Thoracic aorta (tissue), 2 donors: ENCODE results near the gene CELF5. TPM values are rescaled to one million over a fixed set of nuclear protein-coding genes. Genes with fewer than 3 reads are reported as not detected.

Experiments used
- ATAC-seq: fragments of 150-250 bp; one replicate; pipeline ENCODE4 v1.8.0; 2017; ENCODE audit warnings: low read depth; ENCODE audit not compliant: insufficient number of reproducible peaks, low FRiP score
- DNase-seq: peaks from one replicate; pipeline ENCODE4 v3.0.0-alpha.2; 2020; ENCODE audit warnings: low spot score
- H3K27ac ChIP-seq, 2 donors: fragments of 200-600 bp; sonication (generic); 1 replicate in 1 of 2; 2 replicates in 1 of 2; pipeline ENCODE4 v1.5.1; 2016; ENCODE audit warnings: mild to moderate bottlenecking in 2 of 2, moderate library complexity in 2 of 2
- H3K27me3 ChIP-seq: fragments of 200-600 bp; sonication (generic); replicated peaks from 2 replicates; pipeline ENCODE4 v1.6.0; 2016; ENCODE audit warnings: mild to moderate bottlenecking; ENCODE audit not compliant: insufficient read depth
- H3K36me3 ChIP-seq: fragments of 200-600 bp; sonication (generic); one replicate; pipeline ENCODE4 v1.5.1; 2016
- H3K4me1 ChIP-seq, 2 donors: fragments of 200-600 bp; sonication (generic); 1 replicate in 1 of 2; 2 replicates in 1 of 2; pipeline versions ENCODE4 v1.5.1 to v1.6.0; 2016; ENCODE audit warnings: low read depth in 2 of 2, mild to moderate bottlenecking in 1 of 2; ENCODE audit not compliant: control insufficient read depth in 1 of 2
- H3K4me3 ChIP-seq: fragments of 200-600 bp; sonication (generic); 2 replicates; pipeline ENCODE4 v1.5.1; 2016; ENCODE audit warnings: mild to moderate bottlenecking
- H3K9me3 ChIP-seq: fragments of 200-600 bp; sonication (generic); 2 replicates; pipeline ENCODE4 v1.5.1; 2016
- total RNA-seq, 2 donors: library from RNA; depleted of rRNA; stranded (reverse); fragments of >200 nt; gene quantifications; one replicate each; pipeline versions ENCODE4 v1.1.0 to v1.2.3, GENCODE V29; 2016
- TF ChIP-seq, protein P1 (sequence below): fragments of 200-600 bp; sonication (generic); IDR thresholded peaks from one replicate; pipeline ENCODE4 v1.5.1; 2019; ENCODE audit warnings: antibody characterized with exemption

Gene CELF5
- total RNA-seq, 2 donors from 2014 or later = not detected

DNA sequence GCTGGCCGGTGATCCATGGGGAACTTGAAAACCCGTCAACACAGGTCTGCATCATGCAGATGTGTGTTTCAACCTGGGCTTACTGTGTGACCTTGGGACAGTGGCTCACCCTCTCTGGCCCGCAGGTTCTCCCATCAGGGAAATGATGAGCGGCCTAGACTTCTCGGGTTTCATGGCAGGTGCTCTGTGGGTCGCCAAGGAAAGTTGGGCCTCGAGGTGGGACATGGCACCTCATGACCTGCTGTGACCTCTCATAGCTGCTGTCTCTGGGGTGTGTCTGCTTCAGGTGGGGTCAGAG, 91.2 kb downstream of the CELF5 start:
- no peak for DNase-seq
- TF ChIP-seq, protein P1, sequence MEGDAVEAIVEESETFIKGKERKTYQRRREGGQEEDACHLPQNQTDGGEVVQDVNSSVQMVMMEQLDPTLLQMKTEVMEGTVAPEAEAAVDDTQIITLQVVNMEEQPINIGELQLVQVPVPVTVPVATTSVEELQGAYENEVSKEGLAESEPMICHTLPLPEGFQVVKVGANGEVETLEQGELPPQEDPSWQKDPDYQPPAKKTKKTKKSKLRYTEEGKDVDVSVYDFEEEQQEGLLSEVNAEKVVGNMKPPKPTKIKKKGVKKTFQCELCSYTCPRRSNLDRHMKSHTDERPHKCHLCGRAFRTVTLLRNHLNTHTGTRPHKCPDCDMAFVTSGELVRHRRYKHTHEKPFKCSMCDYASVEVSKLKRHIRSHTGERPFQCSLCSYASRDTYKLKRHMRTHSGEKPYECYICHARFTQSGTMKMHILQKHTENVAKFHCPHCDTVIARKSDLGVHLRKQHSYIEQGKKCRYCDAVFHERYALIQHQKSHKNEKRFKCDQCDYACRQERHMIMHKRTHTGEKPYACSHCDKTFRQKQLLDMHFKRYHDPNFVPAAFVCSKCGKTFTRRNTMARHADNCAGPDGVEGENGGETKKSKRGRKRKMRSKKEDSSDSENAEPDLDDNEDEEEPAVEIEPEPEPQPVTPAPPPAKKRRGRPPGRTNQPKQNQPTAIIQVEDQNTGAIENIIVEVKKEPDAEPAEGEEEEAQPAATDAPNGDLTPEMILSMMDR = no peak
- Histone ChIP-seq H3K27ac (no peak overlapping the region), H3K4me3 (no peak overlapping the region), H3K36me3 (no peaks in the 10 kb centered on the region), H3K4me1 (no peaks in the 10 kb centered on the region), H3K27me3 (peaks cover under 1% of the 10 kb centered on the region), H3K9me3 (no peaks in the 10 kb centered on the region)
- ATAC-seq = no peak

DNA sequence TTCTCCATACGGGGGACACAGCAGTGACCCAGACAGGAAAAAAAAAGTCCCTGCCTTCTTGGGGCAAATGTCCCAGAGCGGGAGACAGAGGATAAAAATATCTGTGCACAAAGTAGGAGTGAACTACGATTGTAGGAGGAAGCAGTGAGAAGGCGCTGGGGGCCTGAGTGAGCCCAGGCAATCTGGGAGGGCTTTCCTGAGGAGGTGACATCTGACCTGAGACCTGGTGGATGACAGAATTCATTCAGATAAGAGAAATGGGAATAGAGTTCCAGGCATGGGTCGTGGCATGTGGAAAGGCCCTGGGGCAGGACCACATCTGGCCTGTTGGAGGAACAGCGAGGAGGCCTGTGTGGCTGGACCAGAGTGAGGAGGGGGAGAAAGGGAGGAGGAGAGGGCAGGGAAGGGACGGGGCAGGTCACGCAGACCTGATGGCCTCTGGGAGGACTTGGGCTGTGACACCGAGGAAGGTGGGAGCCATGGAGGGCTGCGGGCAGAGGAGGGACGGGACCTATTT, 91.7 kb downstream of the CELF5 start:
- DNase-seq (no peak), ATAC-seq (no peak)
- Histone ChIP-seq H3K4me1 (no peaks in the 10 kb centered on the region), H3K27me3 (peaks cover 7% of the 10 kb centered on the region), H3K36me3 (no peaks in the 10 kb centered on the region), H3K27ac (no peak overlapping the region), H3K9me3 (no peaks in the 10 kb centered on the region), H3K4me3 (no peak overlapping the region)
- TF ChIP-seq, protein P1 = no peak

DNA sequence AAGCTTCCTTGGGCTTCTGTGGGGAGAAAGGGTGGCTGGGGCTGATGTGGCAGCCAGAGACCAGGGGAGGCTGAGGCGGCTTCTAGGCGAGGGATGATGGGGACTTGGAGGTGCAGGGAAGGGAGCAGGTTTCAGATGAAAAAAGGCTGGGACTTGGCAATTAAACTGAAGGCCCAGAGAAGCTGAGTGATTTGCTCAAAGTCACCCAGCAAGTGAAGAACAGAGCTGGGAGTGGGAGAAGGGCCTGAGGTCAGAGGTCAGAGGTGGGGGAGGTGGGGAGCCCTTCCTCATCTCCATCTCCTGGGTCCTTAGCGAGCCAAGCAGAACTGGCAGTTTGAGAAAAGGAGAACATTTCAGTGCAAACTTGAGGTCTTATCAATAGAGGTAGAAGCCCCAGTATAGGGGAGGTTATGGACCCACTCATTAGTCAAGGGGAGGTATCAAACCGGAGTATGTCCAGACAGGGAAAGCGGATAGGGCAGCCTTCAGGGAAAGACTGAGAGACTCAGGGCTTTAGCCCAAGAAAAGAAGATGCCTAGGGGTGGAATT, 92.3 kb downstream of the CELF5 start:
- H3K36me3 ChIP-seq = no peaks in the 10 kb centered on the region
- peaks cover 7% of the 10 kb centered on the region for H3K27me3 ChIP-seq
- no peaks in the 10 kb centered on the region for H3K4me1 ChIP-seq
- H3K9me3 ChIP-seq = no peaks in the 10 kb centered on the region
- no peak for DNase-seq
- H3K4me3 ChIP-seq = no peak overlapping the region
- H3K27ac ChIP-seq = no peak overlapping the region
- TF ChIP-seq, protein P1 = no peak
- no peak for ATAC-seq

DNA sequence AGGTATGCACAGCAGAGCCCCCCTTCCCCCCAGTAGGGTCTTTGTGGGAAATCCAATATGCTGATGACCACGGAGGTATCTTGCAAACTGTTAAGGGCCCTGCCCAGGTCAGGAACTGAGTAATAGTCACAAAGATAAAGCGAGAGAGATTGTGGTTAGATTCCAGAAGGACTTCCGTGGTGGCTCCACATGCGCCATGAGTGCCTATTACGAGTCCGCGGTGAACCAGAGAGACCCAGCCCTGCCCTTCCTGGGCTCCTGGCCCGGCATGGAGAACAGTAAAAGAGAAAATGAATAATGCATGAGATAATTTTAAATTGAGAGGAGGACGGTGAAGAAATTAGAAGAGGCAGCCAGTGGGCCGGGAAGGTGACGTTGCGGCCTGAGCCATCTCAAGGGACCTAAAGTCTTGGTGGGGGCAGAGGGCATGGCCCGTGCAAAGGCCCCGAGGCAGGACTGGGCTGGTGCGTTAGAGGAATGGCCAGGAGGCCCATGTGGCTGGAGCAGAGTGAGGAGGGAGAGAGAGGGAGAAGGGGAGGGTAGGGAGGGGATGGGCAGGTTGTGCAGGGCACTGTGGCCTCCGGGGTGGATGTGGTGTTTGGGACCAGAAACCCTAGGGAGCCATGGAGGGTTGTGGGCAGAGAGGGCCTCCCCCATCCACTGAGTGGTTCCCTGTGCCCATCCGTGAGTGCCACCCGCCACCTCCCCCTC, 95.3 kb downstream of the CELF5 start:
- no peaks in the 10 kb centered on the region for H3K9me3 ChIP-seq
- DNase-seq = no peak
- peaks cover 7% of the 10 kb centered on the region for H3K27me3 ChIP-seq
- TF ChIP-seq, protein P1 = no peak
- no peaks in the 10 kb centered on the region for H3K36me3 ChIP-seq
- no peak for ATAC-seq
- no peak overlapping the region for H3K4me3 ChIP-seq
- H3K4me1 ChIP-seq = no peaks in the 10 kb centered on the region
- no peak overlapping the region for H3K27ac ChIP-seq

DNA sequence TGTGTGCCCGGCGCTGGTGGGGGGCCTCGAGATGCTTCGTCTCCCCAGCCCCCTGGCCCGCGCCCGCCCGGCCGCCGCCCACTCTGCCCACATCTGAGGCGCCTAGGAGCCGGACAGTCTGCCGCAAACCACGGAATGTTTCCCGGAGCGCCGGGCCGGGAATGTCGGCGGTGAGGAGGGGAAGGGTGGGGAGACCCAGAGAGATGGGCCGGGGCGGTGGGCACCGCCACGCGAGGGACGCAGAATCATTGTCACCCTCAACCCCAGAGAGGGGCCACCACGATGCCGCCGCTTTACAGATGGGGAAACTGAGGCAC, 95.9 kb downstream of the CELF5 start:
- Histone ChIP-seq H3K4me1 (no peaks in the 10 kb centered on the region), H3K36me3 (no peaks in the 10 kb centered on the region), H3K27me3 (peaks cover 7% of the 10 kb centered on the region), H3K9me3 (no peaks in the 10 kb centered on the region), H3K4me3 (no peak overlapping the region), H3K27ac (no peak overlapping the region)
- TF ChIP-seq, protein P1 = no peak
- DNase-seq = no peak
- no peak for ATAC-seq
